CD4-positive, alpha-beta T cell (primary cell): ENCODE measurements around the gene NDOR1. TPM values are rescaled to one million over a fixed set of nuclear protein-coding genes. Genes with fewer than 3 reads are reported as not detected.
"Not testable (repeated sequence)": the region's sequence is repeated elsewhere in the genome, so short reads cannot be mapped to it uniquely, and the experiment has no call there.

Experiments
- ATAC-seq: fragments of 200-7000 bp; cut with Tn5 transposase; one replicate; pipeline ENCODE4 v1.10.0; 2022; ENCODE audit warnings: mild to moderate bottlenecking; ENCODE audit not compliant: poor library complexity
- CTCF ChIA-PET: fragments of 350-600 bp; sonication (Branson Sonifier 250); formaldehyde crosslinking; loops from one replicate; lab custom pipeline; 2021; ENCODE audit warnings: antibody characterized with exemption, inconsistent platforms; lab: Charles Lee
- POLR2A ChIA-PET: fragments of 350-600 bp; sonication (Branson Sonifier 250); formaldehyde crosslinking; loops from one replicate; lab custom pipeline; 2021; ENCODE audit warnings: antibody characterized with exemption, inconsistent platforms; lab: Charles Lee
- DNase-seq, 14 experiments: peaks; one replicate each; pipeline ENCODE4 v3.0.0-alpha.2; 2013 to 2020; ENCODE audit warnings: mixed read lengths in 2 of 14
- H3K27ac ChIP-seq, 2 donors: one replicate each; pipeline versions ENCODE4 v1.5.1 to v1.7.0; 2013; ENCODE audit warnings: low read length in 2 of 2, low read depth in 1 of 2, mild to moderate bottlenecking in 1 of 2
- H3K27me3 ChIP-seq, 2 experiments: 1 replicate in 1 of 2; 2 replicates in 1 of 2; pipeline versions ENCODE4 v1.6.1 to v1.7.0; 2013; ENCODE audit warnings: low read length in 2 of 2, control low read depth in 1 of 2, mild to moderate bottlenecking in 1 of 2, moderate library complexity in 1 of 2; ENCODE audit not compliant: insufficient read depth in 2 of 2, control insufficient read depth in 1 of 2
- H3K36me3 ChIP-seq: one replicate; pipeline ENCODE4 v1.6.1; 2013; ENCODE audit warnings: low read length, control low read depth; ENCODE audit not compliant: insufficient read depth
- H3K4me1 ChIP-seq: one replicate; pipeline ENCODE4 v1.6.1; 2013; ENCODE audit warnings: low read length, control low read depth; ENCODE audit not compliant: insufficient read depth
- H3K4me3 ChIP-seq: one replicate; pipeline ENCODE4 v1.5.1; 2013; ENCODE audit warnings: mild to moderate bottlenecking, low read length, moderate library complexity
- H3K9me3 ChIP-seq, 2 experiments: 1 replicate in 1 of 2; 2 replicates in 1 of 2; pipeline versions ENCODE4 v1.6.1 to v1.7.0; 2013; ENCODE audit warnings: low read length in 2 of 2, mild to moderate bottlenecking in 2 of 2, control low read depth in 1 of 2, moderate library complexity in 1 of 2; ENCODE audit not compliant: control insufficient read depth in 1 of 2, insufficient read depth in 1 of 2
- H3K27ac Mint-ChIP-seq: one replicate; pipeline ENCODE4 v1.8.0; 2020; ENCODE audit warnings: mixed read lengths
- H3K27me3 Mint-ChIP-seq: one replicate; pipeline ENCODE4 v1.8.0; 2021; ENCODE audit warnings: mixed read lengths
- H3K36me3 Mint-ChIP-seq: one replicate; pipeline ENCODE4 v1.8.0; 2021; ENCODE audit warnings: low read depth, mixed read lengths
- H3K4me1 Mint-ChIP-seq: one replicate; pipeline ENCODE4 v1.8.0; 2021; ENCODE audit warnings: low read depth, mixed read lengths
- H3K4me3 Mint-ChIP-seq: one replicate; pipeline ENCODE4 v1.8.0; 2020; ENCODE audit warnings: mild to moderate bottlenecking, mixed read lengths
- H3K9me3 Mint-ChIP-seq: one replicate; pipeline ENCODE4 v1.8.0; 2020; ENCODE audit warnings: mixed read lengths
- intact Hi-C, 2 experiments: fragments of 100-400 bp; cut with DNase I in 1 of 2; cut with micrococcal nuclease in 1 of 2; formaldehyde crosslinking; loops; one replicate each; pipeline versions ENCODE4 v1.15.1 to v1.9.0; 2023 to 2025; cut with DNase I, micrococcal nuclease
- total RNA-seq, 174 experiments: library from RNA in 2 of 174; stranded (reverse) in 2 of 174; gene quantifications; one replicate each; pipeline ENCODE4 v1.2.3 and lab custom pipeline; 2021 to 2026
- TF ChIP-seq, protein P1 (sequence below): fragments of 200-600 bp; IDR thresholded peaks from one replicate; pipeline ENCODE4 v1.8.0; 2022; ENCODE audit warnings: antibody characterized with exemption, mild to moderate bottlenecking

NDOR1 gene
- total RNA-seq, 2 experiments from 2014 or later: 22.8 to 25.3 TPM

DNA sequence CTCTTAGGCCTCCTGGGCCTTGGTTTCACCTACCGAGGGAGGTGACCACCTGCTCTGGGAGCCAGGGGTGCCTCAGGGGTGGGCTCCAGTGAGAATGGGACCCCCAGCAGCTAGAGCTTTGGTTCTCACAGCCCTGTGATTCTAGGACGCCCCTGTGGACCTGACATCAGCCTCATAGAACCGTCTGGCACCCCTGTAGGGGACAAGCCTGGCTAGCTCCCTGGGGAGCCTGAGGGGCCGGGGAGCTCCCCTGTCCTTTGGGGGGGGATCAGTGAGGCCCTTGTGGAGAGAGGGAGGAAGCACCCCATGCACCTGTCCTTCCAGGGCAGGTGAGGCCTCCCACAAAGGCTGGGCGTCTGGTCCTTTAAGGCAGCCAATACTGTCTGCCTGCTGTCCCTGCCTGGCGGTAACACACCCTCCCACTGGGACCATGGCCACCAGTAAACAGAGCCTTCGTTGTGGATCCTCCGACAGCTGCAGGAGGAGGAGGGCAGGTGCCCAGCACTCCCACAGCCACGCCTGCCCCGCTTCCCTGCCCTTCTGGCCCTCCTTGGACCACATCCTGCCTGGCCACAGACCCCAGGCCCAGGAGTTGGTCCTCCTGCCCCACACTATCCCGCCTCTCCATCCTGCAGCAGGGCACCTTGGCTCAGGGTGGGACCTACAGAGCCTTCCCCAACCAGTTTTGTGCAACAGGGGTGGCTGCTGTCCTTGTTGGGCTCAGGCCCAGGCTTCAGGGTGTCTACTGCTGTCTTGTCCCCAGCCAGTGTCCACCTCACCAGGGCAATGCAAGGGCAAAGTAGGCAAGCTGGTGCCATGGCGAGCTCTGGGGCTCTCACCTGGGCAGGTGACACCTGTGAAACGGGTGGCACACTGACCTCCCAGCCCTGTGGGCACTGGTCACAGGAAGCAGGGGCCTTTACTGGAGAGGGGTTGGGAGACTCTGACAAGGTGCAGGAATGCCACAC is 32.5 kb downstream of the NDOR1 start:
- DNase-seq (no peak), ATAC-seq (no peak)
- TF ChIP-seq, protein P1, sequence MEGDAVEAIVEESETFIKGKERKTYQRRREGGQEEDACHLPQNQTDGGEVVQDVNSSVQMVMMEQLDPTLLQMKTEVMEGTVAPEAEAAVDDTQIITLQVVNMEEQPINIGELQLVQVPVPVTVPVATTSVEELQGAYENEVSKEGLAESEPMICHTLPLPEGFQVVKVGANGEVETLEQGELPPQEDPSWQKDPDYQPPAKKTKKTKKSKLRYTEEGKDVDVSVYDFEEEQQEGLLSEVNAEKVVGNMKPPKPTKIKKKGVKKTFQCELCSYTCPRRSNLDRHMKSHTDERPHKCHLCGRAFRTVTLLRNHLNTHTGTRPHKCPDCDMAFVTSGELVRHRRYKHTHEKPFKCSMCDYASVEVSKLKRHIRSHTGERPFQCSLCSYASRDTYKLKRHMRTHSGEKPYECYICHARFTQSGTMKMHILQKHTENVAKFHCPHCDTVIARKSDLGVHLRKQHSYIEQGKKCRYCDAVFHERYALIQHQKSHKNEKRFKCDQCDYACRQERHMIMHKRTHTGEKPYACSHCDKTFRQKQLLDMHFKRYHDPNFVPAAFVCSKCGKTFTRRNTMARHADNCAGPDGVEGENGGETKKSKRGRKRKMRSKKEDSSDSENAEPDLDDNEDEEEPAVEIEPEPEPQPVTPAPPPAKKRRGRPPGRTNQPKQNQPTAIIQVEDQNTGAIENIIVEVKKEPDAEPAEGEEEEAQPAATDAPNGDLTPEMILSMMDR: no peak
- H3K27ac ChIP-seq: no peak overlapping the region
- no peaks in the 10 kb centered on the region for H3K27me3 ChIP-seq
- no peak overlapping the region for H3K4me3 ChIP-seq
- Mint-ChIP-seq H3K27me3 (peaks cover 6% of the 10 kb centered on the region), H3K4me3 (no peak overlapping the region), H3K27ac (no peak overlapping the region), H3K4me1 (peaks cover 17% of the 10 kb centered on the region), H3K9me3 (no peaks in the 10 kb centered on the region), H3K36me3 (peaks cover 15% of the 10 kb centered on the region)
- POLR2A ChIA-PET: interaction anchor here (1.8 kb wide), 1 partner anchor 108 kb away, joined by 4 read pairs; no protein-coding TSS in a partner anchor
- intact Hi-C loops: loop anchor here (2.0 to 5.0 kb wide), 4 partner anchors 25 to 451 kb away; partner anchors contain the start of genes ANAPC2 (in 1 of the 2) and SSNA1 (in 1 of the 2)
- H3K9me3 ChIP-seq: no peaks in the 10 kb centered on the region
- peaks cover 63% of the 10 kb centered on the region for H3K4me1 ChIP-seq
- peaks cover 13% of the 10 kb centered on the region for H3K36me3 ChIP-seq
- CTCF ChIA-PET: no interaction called here

DNA sequence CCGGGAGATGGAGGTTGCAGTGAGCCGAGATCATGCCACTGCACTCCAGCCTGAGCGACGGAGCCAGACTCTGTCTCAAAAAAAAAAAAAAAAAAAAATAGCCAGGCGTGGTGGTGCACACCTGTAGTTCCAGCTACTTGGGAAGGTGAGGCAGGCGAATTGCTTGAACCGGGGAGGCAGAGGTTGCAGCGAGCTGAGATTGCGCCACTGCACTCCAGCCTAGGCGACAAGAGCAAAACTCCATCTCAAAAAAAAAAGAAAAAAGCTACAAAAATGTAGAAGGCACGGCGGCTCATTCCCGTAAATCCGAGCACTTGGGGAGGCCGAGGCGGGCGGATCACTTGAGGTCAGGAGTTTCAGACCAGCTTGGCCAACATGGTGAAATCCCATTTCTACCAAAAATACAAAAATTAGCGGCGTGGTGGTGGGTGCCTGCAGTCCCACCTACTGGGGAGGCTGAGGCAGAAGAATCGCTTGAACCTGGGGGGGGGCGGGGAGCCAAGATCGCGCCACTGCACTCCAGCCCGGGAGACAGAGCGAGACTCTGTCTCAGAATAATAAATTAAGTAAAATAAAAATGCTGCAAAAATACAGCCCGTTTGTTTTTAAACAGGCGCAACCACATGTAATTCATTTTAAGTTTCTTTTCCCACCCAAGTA is 34.2 kb downstream of the NDOR1 start:
- H3K27ac Mint-ChIP-seq: peak overlapping the region; percentile 67
- H3K36me3 Mint-ChIP-seq: peaks cover 22% of the 10 kb centered on the region
- ChIA-PET POLR2A (interaction anchor here (0.8 to 2.5 kb wide), 21 partner anchors 12 to 357 kb away, joined by 3 to 63 read pairs (median 7); partner anchors contain the start of genes ANAPC2, DPP7, EXD3 and MAN1B1), CTCF (interaction anchor here (0.7 to 1.8 kb wide), 4 partner anchors 15 to 50 kb away, joined by 3 to 5 read pairs (median 4); no protein-coding TSS in a partner anchor)
- Histone ChIP-seq H3K4me1 (peaks cover 68% of the 10 kb centered on the region), H3K27ac (peak overlapping the region; percentile 55 to 84), H3K36me3 (peaks cover 21% of the 10 kb centered on the region), H3K4me3 (peak overlapping the region; percentile 60)
- H3K9me3 Mint-ChIP-seq, ATAC-seq, DNase-seq, H3K27me3 Mint-ChIP-seq, H3K27me3 ChIP-seq, H3K9me3 ChIP-seq: not testable (repeated sequence)
- intact Hi-C loops: loop anchor here in 1 of 2 experiments (1.0 to 5.0 kb wide), 4 partner anchors 16 to 452 kb away; partner anchors contain the start of genes ANAPC2 and SSNA1
- H3K4me1 Mint-ChIP-seq: peaks cover 17% of the 10 kb centered on the region
- peak overlapping the region; percentile 80 for H3K4me3 Mint-ChIP-seq

GRCh38 chr9:137240318-137240840 is 34.9 kb downstream of the NDOR1 start:
- Histone ChIP-seq H3K27me3 (no peaks in the 10 kb centered on the region), H3K36me3 (peaks cover 21% of the 10 kb centered on the region), H3K9me3 (no peaks in the 10 kb centered on the region), H3K27ac (peak overlapping the region; percentile 64 to 84), H3K4me1 (peaks cover 68% of the 10 kb centered on the region), H3K4me3 (peak overlapping the region; percentile 60)
- ChIA-PET POLR2A (interaction anchor here (0.6 to 2.5 kb wide), 36 partner anchors 11 to 831 kb away, joined by 3 to 63 read pairs (median 4); partner anchors contain the start of genes ANAPC2, DPP7, EXD3 and MAN1B1), CTCF (interaction anchor here (0.9 to 1.8 kb wide), 3 partner anchors 14 to 51 kb away, joined by 3 to 5 read pairs (median 4); no protein-coding TSS in a partner anchor)
- Mint-ChIP-seq H3K36me3 (peaks cover 22% of the 10 kb centered on the region), H3K27ac (peak overlapping the region; percentile 89), H3K4me1 (peaks cover 17% of the 10 kb centered on the region), H3K9me3 (no peaks in the 10 kb centered on the region), H3K4me3 (peak overlapping the region; percentile 80), H3K27me3 (no peaks in the 10 kb centered on the region)
- ATAC-seq (peak; percentile 12), DNase-seq (peak in 13 of 14 experiments; percentile 43 to 91 (median 62))
- TF ChIP-seq, protein P1: no peak
- intact Hi-C loops: loop anchor here in 1 of 2 experiments (1.0 kb wide), 1 partner anchor 17 kb away; no protein-coding TSS in a partner anchor
